ENCODE data around the gene PRKCZ. TPM values are rescaled to one million over a fixed set of nuclear protein-coding genes. Genes with fewer than 3 reads are reported as not detected.

Gene PRKCZ
- total and polyA plus RNA-seq, 9 of the 15 experiments (the other 6 are each of a cell fraction or from before 2014, with no cell fraction given) = 0.07 to 3.1 (median 1.3) TPM

DNA sequence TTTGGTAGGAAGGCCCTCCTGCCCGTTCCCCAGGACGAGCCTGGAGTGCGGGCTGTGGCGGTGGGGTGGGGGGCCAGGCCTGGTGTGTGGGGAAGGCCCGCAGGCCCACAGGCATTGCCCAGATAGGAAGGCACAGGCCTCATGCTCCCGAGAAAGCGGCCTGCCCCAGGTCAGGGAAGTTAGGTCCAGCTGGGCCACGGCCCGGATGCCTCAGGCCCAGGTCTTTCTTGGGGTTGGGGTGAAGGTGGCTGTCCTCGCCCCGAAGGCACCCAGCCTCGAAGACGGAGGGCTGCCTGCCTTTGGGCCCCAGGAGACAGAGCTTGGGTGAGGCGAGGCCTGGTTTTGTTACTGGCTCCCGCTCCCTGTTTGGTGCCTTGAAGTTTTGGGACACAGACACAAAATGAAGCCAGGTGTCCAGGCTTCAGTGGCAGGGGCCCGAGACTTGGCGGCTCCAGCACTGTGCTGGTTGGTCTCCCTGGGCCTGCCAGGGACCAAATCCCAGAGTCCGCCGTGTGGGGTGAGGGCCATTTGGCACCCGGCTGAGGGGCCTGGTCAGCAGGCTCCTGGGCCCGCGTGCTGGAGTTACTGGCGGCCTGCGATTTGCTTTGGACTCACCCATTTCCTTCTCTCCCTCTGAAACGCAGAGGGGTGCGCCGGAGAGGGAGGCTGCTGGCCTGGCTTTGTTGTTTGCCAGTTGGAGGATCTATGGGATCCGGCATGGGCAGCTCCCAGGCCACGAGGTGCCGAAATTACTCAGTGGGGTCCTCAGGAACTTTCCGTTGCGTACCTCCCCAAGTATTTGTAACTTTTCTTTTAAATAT lies 179.9 kb downstream of the PRKCZ start:
- intact Hi-C loops (cut with micrococcal nuclease) = loop anchor here (2.0 to 10.0 kb wide), 2 partner anchors 31 to 925 kb away; partner anchors contain the start of genes ACAP3 and PUSL1
- TF ChIP-seq MAFG (tag; conservative IDR thresholded peaks at IDR 0.05) (no peak), RCOR1 (IDR thresholded peaks at IDR 0.05; ENCODE audit: borderline replicate concordance in 1 of 2, low read depth in 2 of 2, low read length in 2 of 2) (no peak), NR4A1 (CRISPR knock-in tag; IDR thresholded peaks at IDR 0.05) (no peak), NR4A1 (tag; IDR thresholded peaks at IDR 0.05) (no peak), ZNF263 (CRISPR knock-in tag; IDR thresholded peaks at IDR 0.05; ENCODE audit: borderline replicate concordance) (peak; percentile 41; the same call in 1 of the 2 replicates), TEAD4 (IDR thresholded peaks at IDR 0.05; ENCODE audit: low read length) (no peak), TEAD4 (CRISPR knock-in tag; IDR thresholded peaks at IDR 0.05; ENCODE audit: borderline replicate concordance) (peak; percentile 33; the same call in 1 of the 2 replicates), LEF1 (IDR thresholded peaks at IDR 0.05) (no peak), DPF2 (IDR thresholded peaks at IDR 0.05) (no peak), ZNF696 (CRISPR knock-in tag; conservative IDR thresholded peaks at IDR 0.05) (no peak), PRMT5 (CRISPR knock-in tag; IDR thresholded peaks at IDR 0.05) (no peak), ZNF253 (CRISPR knock-in tag; conservative IDR thresholded peaks at IDR 0.05) (no peak), TEAD2 (tag; IDR thresholded peaks at IDR 0.05) (no peak), ZNF165 (CRISPR knock-in tag; IDR thresholded peaks at IDR 0.05; ENCODE audit: borderline replicate concordance) (no peak), ARID2 (IDR thresholded peaks at IDR 0.05) (no peak), RBBP5 (IDR thresholded peaks at IDR 0.05; ENCODE audit: borderline replicate concordance, insufficient read depth, low read length, poor library complexity, severe bottlenecking) (peak; percentile 12), FOXA3 (CRISPR knock-in tag; conservative IDR thresholded peaks at IDR 0.05 in 1 of 2, IDR thresholded peaks at IDR 0.05 in 1 of 2) (no peak), ADNP (tag; IDR thresholded peaks at IDR 0.05) (no peak), ZNF436 (CRISPR knock-in tag; IDR thresholded peaks at IDR 0.05) (no peak), PTBP1 (IDR thresholded peaks at IDR 0.05; ENCODE audit: low read depth, low read length) (no peak), NFATC3 (IDR thresholded peaks at IDR 0.05) (no peak), POLR2A (conservative IDR thresholded peaks at IDR 0.05) (no peak), SAP30 (IDR thresholded peaks at IDR 0.05; ENCODE audit: borderline replicate concordance, insufficient read depth, low read depth, low read length, poor library complexity, severe bottlenecking) (peak; percentile 28)

More for the DNA sequence above, 179.9 kb downstream of the PRKCZ start:
- peaks cover 63% of the 10 kb centered on the region for H4K20me1 ChIP-seq (replicated peaks; ENCODE audit: control insufficient read depth, insufficient read depth, low read length)
- H3K4me1 ChIP-seq (replicated peaks in 1 of 2; ENCODE audit: control insufficient read depth in 2 of 2, insufficient read depth in 2 of 2, low read length in 2 of 2) = peaks cover 39 to 79% of the 10 kb centered on the region in 2 experiments
- in situ Hi-C loops (cut with MboI) = loop anchor here (5.0 kb wide), 1 partner anchor 33 kb away; no protein-coding TSS in a partner anchor
- WGBS (ENCODE audit: insufficient coverage, low coverage, missing lambda C conversion rate) = 3% methylated on average over 32 of the region's 32 CpGs
- H3K9ac ChIP-seq (ENCODE audit: insufficient read depth in 1 of 2, low read depth in 2 of 2, low read length in 2 of 2) = peak overlapping the region; percentile 65 to 96
- FAIRE-seq (no peak), ATAC-seq (peak; percentile 1; the same call in 1 of the 3 replicates), DNase-seq (ENCODE audit: extremely low read depth in 1 of 4, low spot score in 3 of 4) (peak in 3 of 4 experiments; percentile 27 to 64 (median 51))
- no peaks in the 10 kb centered on the region for H3K9me3 ChIP-seq (replicated peaks; ENCODE audit: control insufficient read depth, insufficient read depth, low read depth, low read length)
- CTCF ChIA-PET (ENCODE audit: low intra/inter-chr PET ratio) = no interaction called here
- no peak overlapping the region for H2AFZ ChIP-seq (ENCODE audit: low read depth, low read length)
- H3K4me2 ChIP-seq (ENCODE audit: insufficient read depth, low read length) = peak overlapping the region; percentile 96
- TSS peak; percentile 37 for BruUV-seq (replicated peaks)
- peak overlapping the region; percentile 58 for H3K27ac ChIP-seq (ENCODE audit: extremely low read depth, low read depth, low read length)
- no peaks in the 10 kb centered on the region for H3K27me3 ChIP-seq (ENCODE audit: control insufficient read depth in 2 of 2, insufficient read depth in 2 of 2, low read length in 2 of 2)
- peaks cover 12% of the 10 kb centered on the region; the same call in 2 of the 3 replicates for H3K36me3 ChIP-seq (ENCODE audit: control insufficient read depth, insufficient read depth, low read length)
- POLR2A ChIA-PET = interaction anchor here (0.6 to 4.0 kb wide), 11 partner anchors 8 to 334 kb away, joined by 3 to 33 read pairs (median 6); no protein-coding TSS in a partner anchor
- peak overlapping the region; percentile 53 for H3K4me3 ChIP-seq
- H3K79me2 ChIP-seq (ENCODE audit: control insufficient read depth, insufficient read depth, low read length) = peaks cover 70% of the 10 kb centered on the region
- peaks cover 32% of the 10 kb centered on the region for H3K9me1 ChIP-seq (ENCODE audit: control insufficient read depth, insufficient read depth, low read length)
